K562 (cell line): Measurements from ENCODE around the gene RPS6KA2. TPM values are rescaled to one million over a fixed set of nuclear protein-coding genes. Genes with fewer than 3 reads are reported as not detected.

Source experiments
- BACH1 ChIP-seq: fragments of 200-800 bp; sonication (Bioruptor generic); IDR thresholded peaks from 2 replicates; pipeline ENCODE4 v1.6.1; 2016; ENCODE audit warnings: missing genetic modification characterization, missing compliant biosample characterization
- FUS ChIP-seq: fragments of 200-400 bp; formaldehyde crosslinking; optimal IDR thresholded peaks from 2 replicates; pipeline ENCODE3; 2017; ENCODE audit warnings: low read depth, low read length
- GATAD2A ChIP-seq: fragments of 450-650 bp; IDR thresholded peaks from 2 replicates; pipeline ENCODE4 v1.6.1; 2017
- IFI16 ChIP-seq: fragments of 250-450 bp; sonication (Bioruptor Pico); IDR thresholded peaks from 2 replicates; pipeline ENCODE4 v2.1.2; 2022; ENCODE audit warnings: mild to moderate bottlenecking, inconsistent platforms
- NCOA1 ChIP-seq: fragments of 450-650 bp; IDR thresholded peaks from 2 replicates; pipeline ENCODE4 v1.6.1; 2016; ENCODE audit warnings: low read depth
- POLR2A ChIP-seq: fragments of 450-650 bp; conservative IDR thresholded peaks from 2 replicates; pipeline ENCODE4 v1.6.1; 2016
- RBM22 ChIP-seq: fragments of 200-400 bp; formaldehyde crosslinking; IDR thresholded peaks from 2 replicates; pipeline ENCODE4 v1.6.1; 2018; ENCODE audit warnings: low read length, low read depth; ENCODE audit not compliant: poor library complexity, severe bottlenecking
- TCF15 ChIP-seq: fragments of 250-450 bp; sonication (Bioruptor Pico); IDR thresholded peaks from 2 replicates; pipeline ENCODE4 v1.8.0; 2022; ENCODE audit warnings: moderate library complexity, mild to moderate bottlenecking, inconsistent platforms
- TFAM ChIP-seq: fragments of 250-450 bp; sonication (Bioruptor Pico); conservative IDR thresholded peaks from 2 replicates; pipeline ENCODE4 v1.5.0; 2021; ENCODE audit warnings: mild to moderate bottlenecking, moderate library complexity
- ZC3H4 ChIP-seq: sonication (generic); formaldehyde crosslinking; IDR thresholded peaks from 2 replicates; pipeline ENCODE4 v1.9.0; 2021; ENCODE audit warnings: missing genetic modification reagents, borderline replicate concordance
- ZFP1 ChIP-seq: fragments of 450-650 bp; formaldehyde crosslinking; IDR thresholded peaks from 2 replicates; pipeline ENCODE4 v1.4.0; 2020; ENCODE audit warnings: mild to moderate bottlenecking, mixed read lengths
- ZNF175 ChIP-seq: fragments of 200-800 bp; sonication (Bioruptor generic); IDR thresholded peaks from 2 replicates; pipeline ENCODE4 v1.6.1; 2016; ENCODE audit warnings: low read depth, mild to moderate bottlenecking, missing genetic modification characterization, missing compliant biosample characterization
- ZNF324 ChIP-seq: fragments of 250-450 bp; sonication (Bioruptor Pico); IDR thresholded peaks from 2 replicates; pipeline ENCODE4 v1.4.0; 2020; ENCODE audit warnings: mild to moderate bottlenecking
- ZNF518B ChIP-seq: fragments of 250-450 bp; sonication (Bioruptor Pico); IDR thresholded peaks from 2 replicates; pipeline ENCODE4 v1.5.0; 2021; ENCODE audit warnings: mild to moderate bottlenecking, moderate library complexity
- polyA plus RNA-seq, 8 experiments: library from polyadenylated mRNA; depleted of rRNA in 4 of 8; stranded (reverse) in 5 of 8; unstranded in 3 of 8; fragments of >200 nt; fragmentation: Nextera tagmentation in 2 of 8; fragmentation: Illumina TruSeq in 1 of 8; extraction: Ambion mirVana in 2 of 8; extraction: Trizol in 1 of 8; gene quantifications; 2 replicates each; pipeline versions ENCODE4 v1.2.1 to v1.2.3, GENCODE V29; 2011 to 2014; ENCODE audit warnings: inconsistent platforms in 1 of 8, missing spikeins in 1 of 8
- total RNA-seq, 7 experiments: library from RNA; depleted of rRNA in 6 of 7; stranded (reverse); fragments of >200 nt in 6 of 7; fragmentation: Illumina TruSeq in 2 of 7; extraction: Trizol in 2 of 7; gene quantifications; 2 replicates each; pipeline versions ENCODE4 v1.2.1 to v1.2.3, GENCODE V29; 2011 to 2021; ENCODE audit warnings: low replicate concordance in 1 of 7
- TF ChIP-seq, protein P1 (sequence below), 2 experiments: IDR thresholded peaks in 1 of 2; conservative IDR thresholded peaks in 1 of 2; 2 replicates each; pipeline ENCODE4 v1.6.1; 2016; ENCODE audit warnings: low read depth in 2 of 2, mild to moderate bottlenecking in 1 of 2, missing compliant biosample characterization in 1 of 2, missing genetic modification characterization in 1 of 2, moderate library complexity in 1 of 2

Gene RPS6KA2
- total and polyA plus RNA-seq, 9 of the 15 experiments (the other 6 are each of a cell fraction or from before 2014, with no cell fraction given), result 0.29 to 1.00 (median 0.53) TPM

- TF ChIP-seq IFI16 (CRISPR knock-in tag), result no peak
- no peak for TF ChIP-seq FUS
- peak; percentile 53; the same call in 1 of the 2 replicates for TF ChIP-seq POLR2A
- TF ChIP-seq ZFP1 (CRISPR knock-in tag), result no peak
- TF ChIP-seq BACH1 (tag), result no peak
- TF ChIP-seq ZC3H4 (CRISPR knock-in tag), result no peak
- no peak for TF ChIP-seq TFAM (CRISPR knock-in tag)
- no peak for TF ChIP-seq TCF15
- peak; percentile 76 for TF ChIP-seq RBM22
- TF ChIP-seq ZNF518B, result no peak
- no peak for TF ChIP-seq ZNF324 (CRISPR knock-in tag)
- peak; percentile 91 for TF ChIP-seq GATAD2A
- TF ChIP-seq, protein P1, sequence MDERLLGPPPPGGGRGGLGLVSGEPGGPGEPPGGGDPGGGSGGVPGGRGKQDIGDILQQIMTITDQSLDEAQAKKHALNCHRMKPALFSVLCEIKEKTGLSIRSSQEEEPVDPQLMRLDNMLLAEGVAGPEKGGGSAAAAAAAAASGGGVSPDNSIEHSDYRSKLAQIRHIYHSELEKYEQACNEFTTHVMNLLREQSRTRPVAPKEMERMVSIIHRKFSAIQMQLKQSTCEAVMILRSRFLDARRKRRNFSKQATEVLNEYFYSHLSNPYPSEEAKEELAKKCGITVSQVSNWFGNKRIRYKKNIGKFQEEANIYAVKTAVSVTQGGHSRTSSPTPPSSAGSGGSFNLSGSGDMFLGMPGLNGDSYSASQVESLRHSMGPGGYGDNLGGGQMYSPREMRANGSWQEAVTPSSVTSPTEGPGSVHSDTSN (CRISPR knock-in tag; IDR thresholded peaks at IDR 0.05; ENCODE audit: low read depth), result no peak
- TF ChIP-seq, protein P1 (tag; conservative IDR thresholded peaks at IDR 0.05; ENCODE audit: low read depth), result no peak
- peak; percentile 48; the same call in 1 of the 2 replicates for TF ChIP-seq ZNF175 (CRISPR knock-in tag)
- TF ChIP-seq NCOA1, result no peak
Observed at GRCh38 chr6:166381733-166382499, 245.1 kb downstream of the RPS6KA2 start (continued).
